Neural progenitor cell (in vitro differentiated cells): ENCODE measurements around the gene AATK. TPM values are rescaled to one million over a fixed set of nuclear protein-coding genes. Genes with fewer than 3 reads are reported as not detected.
A peak's percentile ranks its signal among the peaks of the same experiment; 100 is the strongest.

Experiments
- DNase-seq: peaks from one replicate; pipeline ENCODE4 v3.0.0-alpha.2; 2016; ENCODE audit warnings: low spot score
- H2AFZ ChIP-seq: fragments of 200-600 bp; sonication (generic); replicated peaks from 2 replicates; pipeline ENCODE4 v1.6.1; 2016; ENCODE audit warnings: antibody characterized with exemption
- H3F3A ChIP-seq: fragments of 200-600 bp; sonication (generic); 2 replicates; pipeline ENCODE4 v1.6.1; 2016; ENCODE audit warnings: antibody characterized with exemption, low read depth
- H3K27ac ChIP-seq: fragments of 200-600 bp; sonication (generic); 2 replicates; pipeline ENCODE4 v1.5.1; 2016; ENCODE audit warnings: mild to moderate bottlenecking
- H3K27me3 ChIP-seq: fragments of 200-600 bp; sonication (generic); 2 replicates; pipeline ENCODE4 v1.6.1; 2016; ENCODE audit warnings: mild to moderate bottlenecking, moderate library complexity
- H3K36me3 ChIP-seq: fragments of 200-600 bp; sonication (generic); 2 replicates; pipeline ENCODE4 v1.5.1; 2016
- H3K4me1 ChIP-seq: fragments of 200-600 bp; sonication (generic); 2 replicates; pipeline ENCODE4 v1.6.1; 2016; ENCODE audit warnings: mixed run types
- H3K4me2 ChIP-seq: fragments of 200-600 bp; sonication (generic); 2 replicates; pipeline ENCODE4 v1.6.1; 2016
- H3K4me3 ChIP-seq: fragments of 200-600 bp; sonication (generic); 2 replicates; pipeline ENCODE4 v1.5.1; 2016
- H3K79me2 ChIP-seq: fragments of 200-600 bp; sonication (generic); 2 replicates; pipeline ENCODE4 v1.6.1; 2016; ENCODE audit warnings: low read depth
- H3K9ac ChIP-seq: fragments of 200-600 bp; sonication (generic); 2 replicates; pipeline ENCODE4 v1.6.1; 2016
- H3K9me3 ChIP-seq: fragments of 200-600 bp; sonication (generic); 2 replicates; pipeline ENCODE4 v1.5.1; 2016; ENCODE audit warnings: low read depth
- H4K20me1 ChIP-seq: fragments of 200-600 bp; sonication (generic); 2 replicates; pipeline ENCODE4 v1.6.1; 2016; ENCODE audit warnings: low read depth
- H3K27ac Mint-ChIP-seq: 3 replicates; pipeline ENCODE4 v1.8.0; 2021; ENCODE audit warnings: mixed read lengths
- H3K27me3 Mint-ChIP-seq: 2 replicates; pipeline ENCODE4 v1.8.0; 2022; ENCODE audit warnings: low read depth, mild to moderate bottlenecking, inconsistent platforms, moderate library complexity, mixed read lengths; ENCODE audit not compliant: insufficient read depth
- H3K36me3 Mint-ChIP-seq: 3 replicates; pipeline ENCODE4 v1.8.0; 2021; ENCODE audit warnings: mixed read lengths
- H3K4me1 Mint-ChIP-seq: 3 replicates; pipeline ENCODE4 v1.8.0; 2021; ENCODE audit warnings: mixed read lengths
- H3K4me3 Mint-ChIP-seq: 3 replicates; pipeline ENCODE4 v1.8.0; 2021; ENCODE audit warnings: mild to moderate bottlenecking, moderate library complexity, mixed read lengths
- H3K9me3 Mint-ChIP-seq: 3 replicates; pipeline ENCODE4 v1.8.0; 2020; ENCODE audit warnings: mixed read lengths
- CTCF ChIP-seq: fragments of 200-600 bp; sonication (generic); IDR thresholded peaks from 2 replicates; pipeline ENCODE4 v1.5.1; 2017; ENCODE audit warnings: antibody characterized with exemption, mild to moderate bottlenecking
- EZH2 ChIP-seq: fragments of 200-600 bp; sonication (generic); IDR thresholded peaks from 2 replicates; pipeline ENCODE4 v1.6.1; 2017; ENCODE audit warnings: antibody characterized with exemption, mild to moderate bottlenecking, moderate library complexity
- EZH2phosphoT487 ChIP-seq: fragments of 200-600 bp; sonication (generic); IDR thresholded peaks from 2 replicates; pipeline ENCODE4 v1.6.1; 2017; ENCODE audit warnings: antibody characterized with exemption
- total RNA-seq: library from RNA; depleted of rRNA; stranded (reverse); fragments of >200 nt; gene quantifications from 2 replicates; pipeline ENCODE4 v1.2.3, GENCODE V29; 2015; ENCODE audit warnings: low replicate concordance

AATK gene
- total RNA-seq, 1 donor from 2014 or later, result 0.32 TPM

DNA sequence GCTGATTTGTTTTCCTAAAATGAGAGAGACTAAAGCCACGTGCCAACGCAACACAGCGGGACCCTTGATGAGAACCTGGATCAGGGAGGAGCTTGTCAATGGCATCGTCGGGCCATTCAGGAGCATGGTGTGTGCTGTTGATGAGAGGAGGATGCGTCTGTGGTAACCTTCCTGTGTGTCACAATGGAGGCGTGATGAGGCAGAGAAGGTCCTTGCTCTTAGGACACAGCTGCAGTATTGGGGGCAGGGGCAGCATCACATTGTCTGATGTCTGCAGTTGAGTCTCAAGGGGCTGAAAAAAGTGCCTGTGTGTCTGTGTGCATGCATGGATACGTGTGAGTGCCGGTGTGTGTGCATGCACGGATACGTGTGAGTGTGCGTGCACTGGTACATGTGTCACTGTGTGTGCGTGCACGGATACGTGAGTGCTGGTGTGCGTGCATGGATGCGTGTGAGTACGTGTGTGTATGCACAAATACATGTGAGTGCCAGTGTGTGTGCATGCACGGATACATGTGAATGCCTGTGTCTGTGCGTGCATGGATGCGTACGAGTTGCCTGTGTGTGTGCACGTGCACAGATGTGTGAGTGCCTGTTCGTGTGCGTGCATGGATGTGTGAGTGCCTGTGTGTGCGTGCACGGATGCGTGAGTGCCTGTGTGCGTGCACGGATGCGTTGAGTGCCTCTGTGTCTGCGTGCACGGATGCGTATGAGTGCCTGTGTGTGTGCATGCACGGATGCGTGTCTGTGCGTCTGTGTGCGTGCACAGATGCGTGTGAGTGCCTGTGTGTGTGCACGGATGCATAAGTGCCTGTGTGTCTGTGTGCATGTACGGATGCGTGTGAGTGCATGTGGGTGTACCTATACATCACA, 91.8 kb downstream of the AATK start:
- TF ChIP-seq EZH2 (no peak), EZH2phosphoT487 (no peak), CTCF (no peak)
- peak overlapping the region; percentile 42 for H3K27ac Mint-ChIP-seq
- no peak overlapping the region for H3K27ac ChIP-seq
- no peaks in the 10 kb centered on the region for H3K9me3 ChIP-seq
- H3K36me3 ChIP-seq, result no peaks in the 10 kb centered on the region
- no peak for DNase-seq
- H3K27me3 ChIP-seq, result no peaks in the 10 kb centered on the region
- no peak overlapping the region for H3K4me2 ChIP-seq
- peaks cover 12% of the 10 kb centered on the region for H3K4me1 ChIP-seq
- H3K9ac ChIP-seq, result no peak overlapping the region
- H3K9me3 Mint-ChIP-seq, result no peaks in the 10 kb centered on the region
- H3F3A ChIP-seq, result no peaks in the 10 kb centered on the region
- H4K20me1 ChIP-seq, result peaks cover 24% of the 10 kb centered on the region
- H3K27me3 Mint-ChIP-seq, result peaks cover 17% of the 10 kb centered on the region
- peaks cover 59% of the 10 kb centered on the region for H3K4me1 Mint-ChIP-seq
- H3K36me3 Mint-ChIP-seq, result peaks cover 23% of the 10 kb centered on the region
- peak overlapping the region; percentile 66 for H3K4me3 Mint-ChIP-seq
- no peaks in the 10 kb centered on the region for H3K79me2 ChIP-seq
- no peak overlapping the region for H2AFZ ChIP-seq
- no peak overlapping the region for H3K4me3 ChIP-seq

GRCh38 chr17:81071761-81072741, 94.0 kb downstream of the AATK start:
- Histone ChIP-seq H3K27me3 (no peaks in the 10 kb centered on the region), H3K79me2 (no peaks in the 10 kb centered on the region), H3F3A (no peaks in the 10 kb centered on the region), H2AFZ (no peak overlapping the region), H3K27ac (no peak overlapping the region), H3K9ac (no peak overlapping the region), H3K4me2 (no peak overlapping the region), H3K9me3 (no peaks in the 10 kb centered on the region), H3K4me3 (no peak overlapping the region), H3K4me1 (peaks cover 19% of the 10 kb centered on the region), H3K36me3 (no peaks in the 10 kb centered on the region), H4K20me1 (peaks cover 35% of the 10 kb centered on the region)
- H3K27ac Mint-ChIP-seq, result peak overlapping the region; percentile 87
- peaks cover 15% of the 10 kb centered on the region for H3K27me3 Mint-ChIP-seq
- H3K9me3 Mint-ChIP-seq, result no peaks in the 10 kb centered on the region
- peaks cover 59% of the 10 kb centered on the region for H3K4me1 Mint-ChIP-seq
- H3K4me3 Mint-ChIP-seq, result peak overlapping the region; percentile 27
- H3K36me3 Mint-ChIP-seq, result peaks cover 23% of the 10 kb centered on the region
- no peak for DNase-seq
- no peak for TF ChIP-seq EZH2
- no peak for TF ChIP-seq EZH2phosphoT487
- TF ChIP-seq CTCF, result no peak

- H3K27ac ChIP-seq, result no peak overlapping the region
- no peak overlapping the region for H2AFZ ChIP-seq
- DNase-seq, result no peak
- H4K20me1 ChIP-seq, result peaks cover 41% of the 10 kb centered on the region
- H3F3A ChIP-seq, result no peaks in the 10 kb centered on the region
- H3K4me2 ChIP-seq, result no peak overlapping the region
- H3K9me3 Mint-ChIP-seq, result no peaks in the 10 kb centered on the region
- H3K4me1 Mint-ChIP-seq, result peaks cover 50% of the 10 kb centered on the region
- H3K4me3 Mint-ChIP-seq, result no peak overlapping the region
- peaks cover 13% of the 10 kb centered on the region for H3K27me3 Mint-ChIP-seq
- H3K36me3 Mint-ChIP-seq, result peaks cover 21% of the 10 kb centered on the region
- no peaks in the 10 kb centered on the region for H3K79me2 ChIP-seq
- H3K9ac ChIP-seq, result no peak overlapping the region
- H3K36me3 ChIP-seq, result no peaks in the 10 kb centered on the region
- H3K9me3 ChIP-seq, result no peaks in the 10 kb centered on the region
- no peak for TF ChIP-seq EZH2phosphoT487
- TF ChIP-seq EZH2, result no peak
- TF ChIP-seq CTCF, result no peak
- H3K4me3 ChIP-seq, result no peak overlapping the region
- H3K4me1 ChIP-seq, result peaks cover 20% of the 10 kb centered on the region
- H3K27ac Mint-ChIP-seq, result no peak overlapping the region
- H3K27me3 ChIP-seq, result no peaks in the 10 kb centered on the region
Measured at GRCh38 chr17:81070541-81071246, 95.3 kb downstream of the AATK start.
